Keratinocyte (primary cell): ENCODE results near the gene WDR27. TPM values are rescaled to one million over a fixed set of nuclear protein-coding genes. Genes with fewer than 3 reads are reported as not detected.

ENCODE experiments used
- DNase-seq: peaks from one replicate; pipeline ENCODE4 v3.0.0-alpha.2; 2011; ENCODE audit warnings: low read depth, missing footprints, low spot score
- FAIRE-seq: peaks from 2 replicates; lab custom pipeline; 2011; peaks lifted over from hg19 to GRCh38; lab: Jason Lieb, UNC
- H2AFZ ChIP-seq: 2 replicates; pipeline ENCODE4 v1.6.0; 2012; ENCODE audit warnings: low read length, control low read depth, inconsistent platforms; ENCODE audit not compliant: control insufficient read depth
- H3K27ac ChIP-seq: 2 replicates; pipeline ENCODE4 v1.5.1; 2011; ENCODE audit warnings: low read length; ENCODE audit not compliant: control insufficient read depth, insufficient read depth
- H3K27me3 ChIP-seq: 3 replicates; pipeline ENCODE4 v1.6.0; 2011; ENCODE audit warnings: low read length; ENCODE audit not compliant: control insufficient read depth, insufficient read depth; ENCODE audit errors: extremely low read depth
- H3K36me3 ChIP-seq, 2 experiments: 2 replicates in 1 of 2; 3 replicates in 1 of 2; pipeline ENCODE4 v1.5.1; 2011; ENCODE audit warnings: low read length in 2 of 2, mild to moderate bottlenecking in 1 of 2; ENCODE audit not compliant: control insufficient read depth in 2 of 2, insufficient read depth in 2 of 2; ENCODE audit errors: extremely low read depth in 1 of 2
- H3K4me1 ChIP-seq: 3 replicates; pipeline ENCODE4 v1.5.1; 2011; ENCODE audit warnings: low read length; ENCODE audit not compliant: control insufficient read depth, insufficient read depth; ENCODE audit errors: extremely low read depth
- H3K4me2 ChIP-seq: 3 replicates; pipeline ENCODE4 v1.6.0; 2011; ENCODE audit warnings: low read depth, low read length; ENCODE audit not compliant: control insufficient read depth, insufficient read depth; ENCODE audit errors: extremely low read depth
- H3K4me3 ChIP-seq, 3 experiments: fragments of 200-600 bp in 1 of 3; sonication (generic) in 1 of 3; 2 replicates in 2 of 3; 3 replicates in 1 of 3; pipeline ENCODE4 v1.5.1; 2011 to 2016; ENCODE audit warnings: low read length in 3 of 3, mild to moderate bottlenecking in 3 of 3, control low read depth in 2 of 3, inconsistent platforms in 1 of 3, low read depth in 1 of 3, mixed read lengths in 1 of 3, mixed run types in 1 of 3, moderate library complexity in 1 of 3; ENCODE audit not compliant: control insufficient read depth in 2 of 3, insufficient read depth in 2 of 3; ENCODE audit errors: extremely low read depth in 1 of 3
- H3K79me2 ChIP-seq: 2 replicates; pipeline ENCODE4 v1.6.0; 2012; ENCODE audit warnings: low read length; ENCODE audit not compliant: control insufficient read depth, insufficient read depth
- H3K9ac ChIP-seq: 3 replicates; pipeline ENCODE4 v1.6.0; 2011; ENCODE audit warnings: low read length; ENCODE audit not compliant: control insufficient read depth, insufficient read depth; ENCODE audit errors: extremely low read depth
- H3K9me1 ChIP-seq: 3 replicates; pipeline ENCODE4 v1.6.0; 2011; ENCODE audit warnings: low read length; ENCODE audit not compliant: control insufficient read depth, insufficient read depth; ENCODE audit errors: extremely low read depth
- H3K9me3 ChIP-seq: 2 replicates; pipeline ENCODE4 v1.5.1; 2012; ENCODE audit warnings: low read depth, low read length; ENCODE audit not compliant: control insufficient read depth
- H4K20me1 ChIP-seq: 3 replicates; pipeline ENCODE4 v1.6.0; 2011; ENCODE audit warnings: low read length; ENCODE audit not compliant: control insufficient read depth, insufficient read depth; ENCODE audit errors: extremely low read depth
- EZH2 ChIP-seq: IDR thresholded peaks from one replicate; pipeline ENCODE4 v1.6.1; 2012; ENCODE audit warnings: inconsistent platforms, mild to moderate bottlenecking, low read length, moderate library complexity
- dilution Hi-C: fragments of 300-500 bp; cut with MboI; formaldehyde crosslinking; loops from one replicate; pipeline ENCODE4 v1.7.0; 2020; ENCODE audit warnings: low sequenced_read_pairs; ENCODE audit not compliant: extremely low pct_ligation_motif_present
- polyA plus RNA-seq, 5 experiments: library from polyadenylated mRNA; depleted of rRNA in 3 of 5; stranded (reverse) in 3 of 5; stranded (forward) in 1 of 5; unstranded in 1 of 5; fragments of >200 nt; gene quantifications; 1 replicate in 1 of 5; 2 replicates in 3 of 5; 3 replicates in 1 of 5; pipeline versions ENCODE4 v1.2.1 to v1.2.3, GENCODE V29; 2011 to 2012; ENCODE audit warnings: missing spikeins in 2 of 5, low read depth in 1 of 5, low replicate concordance in 1 of 5
- TF ChIP-seq, protein P1 (sequence below), 3 experiments: IDR thresholded peaks in 1 of 3; conservative IDR thresholded peaks in 1 of 3; optimal IDR thresholded peaks in 1 of 3; 2 replicates in 2 of 3; 3 replicates in 1 of 3; pipeline versions ENCODE3 to v1.5.1; 2011; ENCODE audit warnings: low read length in 3 of 3, mild to moderate bottlenecking in 3 of 3, moderate library complexity in 2 of 3, control low read depth in 1 of 3, inconsistent platforms in 1 of 3; ENCODE audit not compliant: insufficient read depth in 2 of 3; ENCODE audit errors: extremely low read depth in 1 of 3

WDR27 gene
- polyA plus RNA-seq, 1 donor (not counting 4 experiments of a cell fraction or from before 2014, with no cell fraction given) = 17.8 TPM

GRCh38 chr6:169501777-169502313, 200.0 kb downstream of the WDR27 start:
- no peak overlapping the region for H3K4me2 ChIP-seq
- H3K4me1 ChIP-seq = no peaks in the 10 kb centered on the region
- no peak overlapping the region for H2AFZ ChIP-seq
- H3K4me3 ChIP-seq = no peak overlapping the region
- H3K27me3 ChIP-seq = no peaks in the 10 kb centered on the region
- H3K27ac ChIP-seq = no peak overlapping the region
- FAIRE-seq (no peak), DNase-seq (no peak)
- H3K36me3 ChIP-seq = no peaks in the 10 kb centered on the region
- no peak for TF ChIP-seq EZH2
- TF ChIP-seq, protein P1, sequence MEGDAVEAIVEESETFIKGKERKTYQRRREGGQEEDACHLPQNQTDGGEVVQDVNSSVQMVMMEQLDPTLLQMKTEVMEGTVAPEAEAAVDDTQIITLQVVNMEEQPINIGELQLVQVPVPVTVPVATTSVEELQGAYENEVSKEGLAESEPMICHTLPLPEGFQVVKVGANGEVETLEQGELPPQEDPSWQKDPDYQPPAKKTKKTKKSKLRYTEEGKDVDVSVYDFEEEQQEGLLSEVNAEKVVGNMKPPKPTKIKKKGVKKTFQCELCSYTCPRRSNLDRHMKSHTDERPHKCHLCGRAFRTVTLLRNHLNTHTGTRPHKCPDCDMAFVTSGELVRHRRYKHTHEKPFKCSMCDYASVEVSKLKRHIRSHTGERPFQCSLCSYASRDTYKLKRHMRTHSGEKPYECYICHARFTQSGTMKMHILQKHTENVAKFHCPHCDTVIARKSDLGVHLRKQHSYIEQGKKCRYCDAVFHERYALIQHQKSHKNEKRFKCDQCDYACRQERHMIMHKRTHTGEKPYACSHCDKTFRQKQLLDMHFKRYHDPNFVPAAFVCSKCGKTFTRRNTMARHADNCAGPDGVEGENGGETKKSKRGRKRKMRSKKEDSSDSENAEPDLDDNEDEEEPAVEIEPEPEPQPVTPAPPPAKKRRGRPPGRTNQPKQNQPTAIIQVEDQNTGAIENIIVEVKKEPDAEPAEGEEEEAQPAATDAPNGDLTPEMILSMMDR (optimal IDR thresholded peaks at IDR 0.05 in 1 of 3, IDR thresholded peaks at IDR 0.05 in 1 of 3, conservative IDR thresholded peaks at IDR 0.05 in 1 of 3; ENCODE audit: extremely low read depth in 1 of 3, insufficient read depth in 2 of 3, low read length in 3 of 3) = no peak
- H3K9ac ChIP-seq = no peak overlapping the region
- dilution Hi-C loops = no loop called here
- no peaks in the 10 kb centered on the region for H3K9me3 ChIP-seq
- H4K20me1 ChIP-seq = no peaks in the 10 kb centered on the region
- H3K79me2 ChIP-seq = no peaks in the 10 kb centered on the region
- H3K9me1 ChIP-seq = no peaks in the 10 kb centered on the region

DNA sequence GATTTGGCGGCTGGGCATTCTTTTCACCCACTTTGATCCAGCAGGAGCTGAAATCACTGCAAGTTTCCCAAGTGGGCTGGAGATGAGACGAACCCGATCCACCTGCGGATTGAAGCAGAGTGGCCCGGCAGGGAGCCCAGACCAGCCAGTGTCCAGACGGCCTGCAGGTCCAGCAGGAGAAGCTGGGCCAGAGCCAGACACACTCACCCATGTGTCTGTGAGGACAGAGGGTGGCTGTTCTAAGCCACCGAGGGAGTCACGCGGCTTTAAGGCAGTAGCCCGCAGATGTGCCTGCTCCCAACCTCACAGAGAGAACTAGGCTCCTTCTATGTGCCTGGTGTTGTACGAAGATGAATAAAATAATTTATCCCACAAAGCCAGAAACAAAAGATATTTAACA, 200.7 kb downstream of the WDR27 start:
- Histone ChIP-seq H3K9ac (no peak overlapping the region), H3K9me1 (no peaks in the 10 kb centered on the region), H3K79me2 (no peaks in the 10 kb centered on the region), H3K36me3 (no peaks in the 10 kb centered on the region), H3K27ac (no peak overlapping the region), H3K27me3 (no peaks in the 10 kb centered on the region), H3K4me3 (no peak overlapping the region), H3K9me3 (no peaks in the 10 kb centered on the region), H2AFZ (no peak overlapping the region), H3K4me2 (no peak overlapping the region), H4K20me1 (no peaks in the 10 kb centered on the region), H3K4me1 (no peaks in the 10 kb centered on the region)
- no peak for DNase-seq
- dilution Hi-C loops = no loop called here
- no peak for FAIRE-seq
- TF ChIP-seq EZH2 = no peak
- TF ChIP-seq, protein P1 (optimal IDR thresholded peaks at IDR 0.05 in 1 of 3, IDR thresholded peaks at IDR 0.05 in 1 of 3, conservative IDR thresholded peaks at IDR 0.05 in 1 of 3; ENCODE audit: extremely low read depth in 1 of 3, insufficient read depth in 2 of 3, low read length in 3 of 3) = no peak
